ENCODE data around the gene ZFAND6. TPM values are rescaled to one million over a fixed set of nuclear protein-coding genes. Genes with fewer than 3 reads are reported as not detected.
"Not testable (repeated sequence)": the region's sequence is repeated elsewhere in the genome, so short reads cannot be mapped to it uniquely, and the experiment has no call there.

Gene ZFAND6
- total RNA-seq (2014; rRNA removed; shearing (Covaris generic)) = 113 and 129 TPM in 2 replicates

- DNase-seq (ENCODE audit: low spot score) = peak; percentile 98
These were observed at the start of gene ZFAND6 for GRCh38 chr15:80058851-80059785. Gene ZFAND6 (plus strand): TSS chr15:80059676. CDS start chr15:80120345, 60,669 bp downstream.

- no peak for DNase-seq (ENCODE audit: low spot score)
These were observed 49.3 kb upstream of the ZFAND6 start for GRCh38 chr15:80010131-80010673.

GRCh38 chr15:80011041-80011523 lies 48.4 kb upstream of the ZFAND6 start:
- DNase-seq (ENCODE audit: low spot score) = not testable (repeated sequence)

GRCh38 chr15:80011596-80011995 lies 47.9 kb upstream of the ZFAND6 start:
- no peak for DNase-seq (ENCODE audit: low spot score)

GRCh38 chr15:80012060-80012726 lies 47.3 kb upstream of the ZFAND6 start:
- no peak for DNase-seq (ENCODE audit: low spot score)

- not testable (repeated sequence) for DNase-seq (ENCODE audit: low spot score)
These were observed 45.3 kb upstream of the ZFAND6 start for GRCh38 chr15:80014186-80014585.

- no peak for DNase-seq (ENCODE audit: low spot score)
These were observed 44.3 kb upstream of the ZFAND6 start for GRCh38 chr15:80015156-80015555.

- not testable (repeated sequence) for DNase-seq (ENCODE audit: low spot score)
These were observed 43.0 kb upstream of the ZFAND6 start for GRCh38 chr15:80016506-80016905.

GRCh38 chr15:80017139-80017538 lies 42.3 kb upstream of the ZFAND6 start:
- not testable (repeated sequence) for DNase-seq (ENCODE audit: low spot score)

- DNase-seq (ENCODE audit: low spot score) = no peak
These were observed 40.2 kb upstream of the ZFAND6 start for GRCh38 chr15:80019168-80019745.

- not testable (repeated sequence) for DNase-seq (ENCODE audit: low spot score)
These were observed 39.3 kb upstream of the ZFAND6 start for GRCh38 chr15:80020149-80020548.

- no peak for DNase-seq (ENCODE audit: low spot score)
These were observed 38.7 kb upstream of the ZFAND6 start for GRCh38 chr15:80020731-80021130.

GRCh38 chr15:80026310-80026709 lies 33.2 kb upstream of the ZFAND6 start:
- no peak for DNase-seq (ENCODE audit: low spot score)

GRCh38 chr15:80026754-80027153 lies 32.7 kb upstream of the ZFAND6 start:
- no peak for DNase-seq (ENCODE audit: low spot score)

- DNase-seq (ENCODE audit: low spot score) = no peak
These were observed 30.5 kb upstream of the ZFAND6 start for GRCh38 chr15:80028937-80029336.

GRCh38 chr15:80031841-80032240 lies 27.6 kb upstream of the ZFAND6 start:
- DNase-seq (ENCODE audit: low spot score) = no peak

GRCh38 chr15:80034629-80035028 lies 24.8 kb upstream of the ZFAND6 start:
- no peak for DNase-seq (ENCODE audit: low spot score)

- DNase-seq (ENCODE audit: low spot score) = no peak
These were observed 23.4 kb upstream of the ZFAND6 start for GRCh38 chr15:80036071-80036470.

- DNase-seq (ENCODE audit: low spot score) = no peak
These were observed 17.8 kb upstream of the ZFAND6 start for GRCh38 chr15:80041494-80042253.

- no peak for DNase-seq (ENCODE audit: low spot score)
These were observed 16.9 kb upstream of the ZFAND6 start for GRCh38 chr15:80042568-80042967.

GRCh38 chr15:80045219-80045618 lies 14.3 kb upstream of the ZFAND6 start:
- not testable (repeated sequence) for DNase-seq (ENCODE audit: low spot score)
